ENCODE measurements around the gene COL24A1. TPM values are rescaled to one million over a fixed set of nuclear protein-coding genes. Genes with fewer than 3 reads are reported as not detected.

The COL24A1 gene
- total and polyA plus RNA-seq, 2 donors (not counting 3 experiments of a cell fraction or from before 2014, with no cell fraction given): 0.03 TPM; not detected in 1

- dilution Hi-C loops (cut with MboI; ENCODE audit: extremely low pct_ligation_motif_present, low sequenced_read_pairs) (no loop called here), intact Hi-C loops (cut with micrococcal nuclease) (no loop called here)
- FAIRE-seq: no peak
- no peak overlapping the region for H3K4me2 ChIP-seq (ENCODE audit: insufficient read depth, low read length)
- no peak overlapping the region for H3K9ac ChIP-seq (replicated peaks; ENCODE audit: extremely low read depth, insufficient read depth, low read length)
- no peaks in the 10 kb centered on the region for H3K36me3 ChIP-seq (ENCODE audit: control insufficient read depth in 2 of 2, extremely low read depth in 1 of 2, insufficient read depth in 2 of 2, low read length in 2 of 2)
- H2AFZ ChIP-seq (ENCODE audit: low read depth, low read length): no peak overlapping the region
- no peak for TF ChIP-seq POLR2A (IDR thresholded peaks at IDR 0.05; ENCODE audit: low read depth, low read length)
- no peak for TF ChIP-seq MYC (IDR thresholded peaks at IDR 0.05; ENCODE audit: low read depth, low read length)
- TF ChIP-seq FOS (IDR thresholded peaks at IDR 0.05; ENCODE audit: borderline replicate concordance, insufficient read depth, low read length): no peak
- no peak for TF ChIP-seq EZH2 (IDR thresholded peaks at IDR 0.05; ENCODE audit: borderline replicate concordance, low read depth, low read length, severe bottlenecking)
- TF ChIP-seq GATA2 (IDR thresholded peaks at IDR 0.05; ENCODE audit: insufficient read depth, insufficient read length, low read depth, low read length): no peak
- no peak for TF ChIP-seq MAX (IDR thresholded peaks at IDR 0.05; ENCODE audit: insufficient read depth, insufficient read length)
- TF ChIP-seq POLR2AphosphoS5 (IDR thresholded peaks at IDR 0.05; ENCODE audit: insufficient read depth, low read depth, low read length): no peak
- TF ChIP-seq JUN (IDR thresholded peaks at IDR 0.05; ENCODE audit: borderline replicate concordance, insufficient read depth, insufficient read length, low read depth): no peak
- TF ChIP-seq, protein P1, sequence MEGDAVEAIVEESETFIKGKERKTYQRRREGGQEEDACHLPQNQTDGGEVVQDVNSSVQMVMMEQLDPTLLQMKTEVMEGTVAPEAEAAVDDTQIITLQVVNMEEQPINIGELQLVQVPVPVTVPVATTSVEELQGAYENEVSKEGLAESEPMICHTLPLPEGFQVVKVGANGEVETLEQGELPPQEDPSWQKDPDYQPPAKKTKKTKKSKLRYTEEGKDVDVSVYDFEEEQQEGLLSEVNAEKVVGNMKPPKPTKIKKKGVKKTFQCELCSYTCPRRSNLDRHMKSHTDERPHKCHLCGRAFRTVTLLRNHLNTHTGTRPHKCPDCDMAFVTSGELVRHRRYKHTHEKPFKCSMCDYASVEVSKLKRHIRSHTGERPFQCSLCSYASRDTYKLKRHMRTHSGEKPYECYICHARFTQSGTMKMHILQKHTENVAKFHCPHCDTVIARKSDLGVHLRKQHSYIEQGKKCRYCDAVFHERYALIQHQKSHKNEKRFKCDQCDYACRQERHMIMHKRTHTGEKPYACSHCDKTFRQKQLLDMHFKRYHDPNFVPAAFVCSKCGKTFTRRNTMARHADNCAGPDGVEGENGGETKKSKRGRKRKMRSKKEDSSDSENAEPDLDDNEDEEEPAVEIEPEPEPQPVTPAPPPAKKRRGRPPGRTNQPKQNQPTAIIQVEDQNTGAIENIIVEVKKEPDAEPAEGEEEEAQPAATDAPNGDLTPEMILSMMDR (IDR thresholded peaks at IDR 0.05; ENCODE audit: extremely low read depth in 1 of 2, insufficient read depth in 1 of 2, low read depth in 1 of 2, low read length in 2 of 2): no peak
- H4K20me1 ChIP-seq (replicated peaks; ENCODE audit: control insufficient read depth, extremely low read depth, insufficient read depth, low read length): no peaks in the 10 kb centered on the region
- no TSS peak for BruUV-seq (replicated peaks)
- ChIA-PET CTCF (interaction anchor here (0.9 kb wide), 1 partner anchor 10 kb away, joined by 3 read pairs; no protein-coding TSS in a partner anchor), POLR2A (no interaction called here)
- no peaks in the 10 kb centered on the region for H3K9me3 ChIP-seq (replicated peaks; ENCODE audit: control insufficient read depth, insufficient read depth, low read length)
- H3K4me3 ChIP-seq (replicated peaks in 1 of 3; ENCODE audit: insufficient read depth in 1 of 3, low read depth in 1 of 3, low read length in 3 of 3): no peak overlapping the region
- DNase-seq (ENCODE audit: low read depth, low spot score): no peak
- no peak overlapping the region for H3K27ac ChIP-seq (ENCODE audit: insufficient read depth, low read depth, low read length)
- H3K4me1 ChIP-seq (ENCODE audit: control insufficient read depth, extremely low read depth, insufficient read depth, low read length): no peaks in the 10 kb centered on the region
- H3K79me2 ChIP-seq (ENCODE audit: control insufficient read depth, insufficient read depth, low read length): no peaks in the 10 kb centered on the region
- peaks cover 0 to 6% of the 10 kb centered on the region in 2 experiments for H3K27me3 ChIP-seq (ENCODE audit: control insufficient read depth in 2 of 2, insufficient read depth in 2 of 2, low read length in 2 of 2)
- H3K9me1 ChIP-seq (replicated peaks; ENCODE audit: control insufficient read depth, extremely low read depth, insufficient read depth, low read length): no peaks in the 10 kb centered on the region
Observed at GRCh38 chr1:85933961-85934360, 222.6 kb downstream of the COL24A1 start.

Measured in endothelial cell of umbilical vein (primary cell).